H1 (cell line): Measurements from ENCODE around the gene PRKAR1B. TPM values are rescaled to one million over a fixed set of nuclear protein-coding genes. Genes with fewer than 3 reads are reported as not detected.

ENCODE experiments used
- CTCF ChIA-PET: fragments of 300-600 bp; sonication (Branson Sonifier 250); formaldehyde crosslinking; loops from one replicate; lab custom pipeline; 2021; ENCODE audit not compliant: partially characterized antibody; lab: Charles Lee
- POLR2A ChIA-PET: fragments of 300-600 bp; sonication (Branson Sonifier 250); formaldehyde crosslinking; loops from one replicate; lab custom pipeline; 2021; ENCODE audit warnings: inconsistent platforms; ENCODE audit not compliant: partially characterized antibody; lab: Charles Lee
- DNase-seq, 2 experiments: peaks; one replicate each; pipeline versions ENCODE4 v3.0.0 to v3.0.0-alpha.2; 2010 to 2022; ENCODE audit warnings: low spot score in 2 of 2, low read depth in 1 of 2, mixed read lengths in 1 of 2
- FAIRE-seq: peaks from 2 replicates; lab custom pipeline; 2011; peaks lifted over from hg19 to GRCh38; lab: Jason Lieb, UNC
- H2AFZ ChIP-seq: 2 replicates; pipeline ENCODE4 v1.8.1; 2012; ENCODE audit warnings: low read length, inconsistent platforms
- H2AK5ac ChIP-seq: 2 replicates; pipeline ENCODE4 v1.6.1; 2013; ENCODE audit warnings: low read depth, low read length
- H2BK120ac ChIP-seq: replicated peaks from 2 replicates; pipeline ENCODE3; 2013; ENCODE audit warnings: low read depth, low read length, inconsistent platforms
- H2BK12ac ChIP-seq: 2 replicates; pipeline ENCODE4 v1.6.1; 2013; ENCODE audit warnings: low read depth, low read length
- H2BK15ac ChIP-seq: 2 replicates; pipeline ENCODE4 v1.6.1; 2013; ENCODE audit warnings: low read length
- H2BK20ac ChIP-seq: 2 replicates; pipeline ENCODE4 v1.6.1; 2013; ENCODE audit warnings: low read length
- H2BK5ac ChIP-seq: 2 replicates; pipeline ENCODE4 v1.6.1; 2013; ENCODE audit warnings: low read depth, low read length
- H3K14ac ChIP-seq: 2 replicates; pipeline ENCODE4 v1.6.1; 2013; ENCODE audit warnings: inconsistent platforms; ENCODE audit not compliant: insufficient read length
- H3K18ac ChIP-seq: 2 replicates; pipeline ENCODE4 v1.6.1; 2013; ENCODE audit warnings: low read length; ENCODE audit errors: extremely low read depth
- H3K23ac ChIP-seq: 2 replicates; pipeline ENCODE4 v1.6.1; 2013; ENCODE audit warnings: inconsistent platforms; ENCODE audit not compliant: insufficient read length
- H3K23me2 ChIP-seq: 2 replicates; pipeline ENCODE4 v1.6.1; 2013; ENCODE audit warnings: low read depth, low read length
- H3K27ac ChIP-seq: 2 replicates; pipeline ENCODE4 v1.6.1; 2011; ENCODE audit warnings: low read depth, low read length, inconsistent platforms
- H3K27me3 ChIP-seq, 4 experiments: replicated peaks in 1 of 4; 1 replicate in 1 of 4; 2 replicates in 3 of 4; pipeline versions ENCODE4 v1.6.1 to v1.8.1; 2011 to 2013; ENCODE audit warnings: low read length in 3 of 4, mild to moderate bottlenecking in 3 of 4, inconsistent platforms in 2 of 4, mixed read lengths in 2 of 4, moderate library complexity in 1 of 4; ENCODE audit not compliant: control insufficient read depth in 3 of 4, insufficient read depth in 3 of 4; ENCODE audit errors: extremely low read depth in 1 of 4
- H3K36me3 ChIP-seq, 4 experiments: 2 replicates each; pipeline versions ENCODE4 v1.6.1 to v1.8.1; 2011 to 2013; ENCODE audit warnings: mild to moderate bottlenecking in 4 of 4, low read length in 3 of 4, moderate library complexity in 2 of 4, control low read depth in 1 of 4, inconsistent platforms in 1 of 4; ENCODE audit not compliant: insufficient read depth in 4 of 4, control insufficient read depth in 2 of 4
- H3K4ac ChIP-seq: replicated peaks from 2 replicates; pipeline ENCODE3; 2013; ENCODE audit warnings: low read length, low read depth, mixed read lengths, inconsistent platforms; ENCODE audit not compliant: insufficient read length
- H3K4me1 ChIP-seq, 4 experiments: replicated peaks in 1 of 4; 1 replicate in 1 of 4; 2 replicates in 3 of 4; pipeline versions ENCODE4 v1.6.1 to v1.8.1; 2011 to 2013; ENCODE audit warnings: low read length in 3 of 4, inconsistent platforms in 2 of 4, mixed read lengths in 1 of 4; ENCODE audit not compliant: insufficient read depth in 4 of 4, control insufficient read depth in 3 of 4
- H3K4me2 ChIP-seq, 2 experiments: 2 replicates each; pipeline versions ENCODE4 v1.6.1 to v1.8.1; 2011 to 2013; ENCODE audit warnings: low read depth in 2 of 2, low read length in 2 of 2, control low read depth in 1 of 2, inconsistent platforms in 1 of 2, mild to moderate bottlenecking in 1 of 2; ENCODE audit not compliant: insufficient read depth in 1 of 2
- H3K4me3 ChIP-seq, 4 experiments: fragments of 200-600, 300-600 bp in 1 of 4; sonication (generic), shearing (Covaris generic), sonication (Bioruptor Twin) in 1 of 4; 2 replicates each; pipeline versions ENCODE4 v1.5.1 to v1.8.1; 2011 to 2016; ENCODE audit warnings: low read length in 4 of 4, low read depth in 3 of 4, control low read depth in 2 of 4, inconsistent platforms in 2 of 4, mild to moderate bottlenecking in 2 of 4, mixed read lengths in 1 of 4, moderate library complexity in 1 of 4; ENCODE audit not compliant: insufficient read depth in 2 of 4; ENCODE audit errors: extremely low read depth in 1 of 4
- H3K56ac ChIP-seq: replicated peaks from 2 replicates; pipeline ENCODE3; 2013; ENCODE audit warnings: low read depth, mild to moderate bottlenecking, mixed read lengths, low read length, inconsistent platforms; ENCODE audit not compliant: insufficient read length
- H3K79me1 ChIP-seq: 2 replicates; pipeline ENCODE4 v1.6.1; 2013; ENCODE audit warnings: low read depth, low read length, control low read depth
- H3K79me2 ChIP-seq, 2 experiments: 2 replicates each; pipeline versions ENCODE4 v1.6.1 to v1.8.1; 2012 to 2013; ENCODE audit warnings: low read length in 2 of 2, mild to moderate bottlenecking in 2 of 2, inconsistent platforms in 1 of 2; ENCODE audit not compliant: insufficient read depth in 2 of 2, control insufficient read depth in 1 of 2
- H3K9ac ChIP-seq, 4 experiments: replicated peaks in 1 of 4; 1 replicate in 1 of 4; 2 replicates in 3 of 4; pipeline versions ENCODE4 v1.6.1 to v1.8.1; 2011 to 2013; ENCODE audit warnings: low read depth in 3 of 4, low read length in 3 of 4, control low read depth in 2 of 4, mild to moderate bottlenecking in 2 of 4, moderate library complexity in 2 of 4, inconsistent platforms in 1 of 4; ENCODE audit errors: extremely low read depth in 1 of 4
- H3K9me3 ChIP-seq, 2 experiments: 2 replicates each; pipeline versions ENCODE4 v1.6.1 to v1.8.1; 2012 to 2013; ENCODE audit warnings: mild to moderate bottlenecking in 2 of 2, moderate library complexity in 2 of 2, control low read depth in 1 of 2, inconsistent platforms in 1 of 2, low read depth in 1 of 2, low read length in 1 of 2, mixed read lengths in 1 of 2; ENCODE audit not compliant: insufficient read depth in 2 of 2
- H4K20me1 ChIP-seq, 2 experiments: replicated peaks in 1 of 2; 2 replicates each; pipeline versions ENCODE3 to v1.8.1; 2011 to 2013; ENCODE audit warnings: inconsistent platforms in 2 of 2, low read length in 2 of 2, mild to moderate bottlenecking in 1 of 2; ENCODE audit not compliant: insufficient read depth in 2 of 2, control insufficient read depth in 1 of 2
- H4K5ac ChIP-seq: 2 replicates; pipeline ENCODE4 v1.6.1; 2013; ENCODE audit warnings: low read length, low read depth, mixed read lengths, inconsistent platforms; ENCODE audit not compliant: insufficient read length
- H4K8ac ChIP-seq: 2 replicates; pipeline ENCODE4 v1.8.0; 2013; ENCODE audit warnings: mild to moderate bottlenecking, moderate library complexity, low read length, inconsistent platforms; ENCODE audit not compliant: insufficient read depth; ENCODE audit errors: extremely low read depth
- H4K91ac ChIP-seq: replicated peaks from 2 replicates; pipeline ENCODE3; 2013; ENCODE audit warnings: low read length, mixed read lengths, inconsistent platforms; ENCODE audit not compliant: insufficient read length
- CBX5 ChIP-seq: fragments of 300-800, 300-1000 bp; sonication (generic); IDR thresholded peaks from 2 replicates; pipeline ENCODE4 v1.7.1; 2016; ENCODE audit warnings: antibody characterized with exemption, low read length, low read depth
- EP300 ChIP-seq, 2 experiments: IDR thresholded peaks; 1 replicate in 1 of 2; 2 replicates in 1 of 2; pipeline ENCODE4 v1.6.1; 2011 to 2012; ENCODE audit warnings: low read depth in 2 of 2, low read length in 2 of 2, mild to moderate bottlenecking in 2 of 2, borderline replicate concordance in 1 of 2, inconsistent platforms in 1 of 2, moderate library complexity in 1 of 2
- GTF2F1 ChIP-seq: IDR thresholded peaks from 2 replicates; pipeline ENCODE4 v1.6.1; 2012; ENCODE audit warnings: low read depth, low read length, improper control_type of control experiment, borderline replicate concordance
- KDM4A ChIP-seq: IDR thresholded peaks from one replicate; pipeline ENCODE4 v1.7.1; 2012; ENCODE audit warnings: low read depth, mild to moderate bottlenecking, moderate library complexity, low read length, inconsistent platforms; ENCODE audit not compliant: severe bottlenecking
- KDM5A ChIP-seq: fragments of 200-600 bp; IDR thresholded peaks from 2 replicates; pipeline ENCODE4 v1.7.1; 2012; ENCODE audit warnings: mild to moderate bottlenecking, low read length, inconsistent platforms, mixed read lengths
- MAX ChIP-seq: IDR thresholded peaks from 2 replicates; pipeline ENCODE4 v1.6.1; 2012; ENCODE audit warnings: inconsistent platforms
- NRF1 ChIP-seq: IDR thresholded peaks from 2 replicates; pipeline ENCODE4 v1.6.1; 2011; ENCODE audit warnings: mild to moderate bottlenecking, low read depth, low read length, improper control_type of control experiment
- RBBP5 ChIP-seq: IDR thresholded peaks from 2 replicates; pipeline ENCODE4 v1.7.1; 2012; ENCODE audit warnings: low read depth, mild to moderate bottlenecking, inconsistent platforms, low read length, moderate library complexity, borderline replicate concordance
- SP1 ChIP-seq: IDR thresholded peaks from 2 replicates; pipeline ENCODE4 v1.6.1; 2011; ENCODE audit warnings: low read depth, low read length
- SP2 ChIP-seq: IDR thresholded peaks from 2 replicates; pipeline ENCODE4 v1.6.1; 2012; ENCODE audit warnings: mild to moderate bottlenecking, low read length, inconsistent platforms
- USF2 ChIP-seq: IDR thresholded peaks from 2 replicates; pipeline ENCODE4 v1.6.1; 2011; ENCODE audit warnings: low read length, improper control_type of control experiment
- ZNF274 ChIP-seq: IDR thresholded peaks from 2 replicates; pipeline ENCODE4 v1.7.0; 2012; ENCODE audit warnings: low read length, borderline replicate concordance; ENCODE audit errors: extremely low read depth
- WGBS, 2 experiments: shearing (Covaris generic) in 1 of 2; methylation state at CpG; one replicate each; pipeline versions ENCODE4 v1.1.6 to v1.1.7; 2013 to 2015; ENCODE audit warnings: low lambda C conversion rate in 2 of 2, mixed read lengths in 2 of 2, inconsistent platforms in 1 of 2, low coverage in 1 of 2, missing lambda C conversion rate in 1 of 2; ENCODE audit not compliant: insufficient replicate concordance in 2 of 2, insufficient coverage in 1 of 2, insufficient read length in 1 of 2; ENCODE audit errors: extremely low coverage in 1 of 2, missing lambda C conversion rate in 1 of 2; 5-methylcytosine and 5-hydroxymethylcytosine counted together
- polyA plus RNA-seq, 7 experiments: library from polyadenylated mRNA; depleted of rRNA in 3 of 7; stranded (reverse) in 5 of 7; unstranded in 2 of 7; fragments of >200 nt in 5 of 7; fragments of 200-250 nt in 2 of 7; gene quantifications; 1 replicate in 5 of 7; 2 replicates in 1 of 7; 4 replicates in 1 of 7; pipeline versions ENCODE4 v1.2.1 to v1.2.3, GENCODE V29; 2011 to 2013; ENCODE audit warnings: missing spikeins in 2 of 7, mixed read lengths in 2 of 7
- total RNA-seq: library from RNA; stranded (reverse); fragmentation: NEBNext Ultra II Directional; extraction: Animal tissue kit (Norgen Biotek cat#: 25700); gene quantifications from 2 replicates; pipeline ENCODE4 v1.2.1, GENCODE V29; 2021

Gene PRKAR1B
- total and polyA plus RNA-seq, 2 of the 8 experiments (the other 6 are each of a cell fraction or from before 2014, with no cell fraction given): 12.3 to 55.7 TPM

- H2BK15ac ChIP-seq: no peak overlapping the region
- no peak overlapping the region for H2BK20ac ChIP-seq
- no peak overlapping the region for H3K18ac ChIP-seq
- H3K14ac ChIP-seq: no peak overlapping the region
- H4K91ac ChIP-seq: no peak overlapping the region
- H3K23me2 ChIP-seq: peaks cover 12% of the 10 kb centered on the region; the same call in 1 of the 2 replicates
- H3K4ac ChIP-seq: no peak overlapping the region
- H3K4me3 ChIP-seq: no peak overlapping the region
- no peak overlapping the region for H3K9ac ChIP-seq
- H3K56ac ChIP-seq: no peak overlapping the region
- POLR2A ChIA-PET: no interaction called here
- H2BK12ac ChIP-seq: no peak overlapping the region
- H4K8ac ChIP-seq: 0 out of 2 replicates have a peak overlapping the region, but pooled peaks have one; percentile 6
- FAIRE-seq (no peak), DNase-seq (no peak)
- no peak overlapping the region for H3K23ac ChIP-seq
- CTCF ChIA-PET: interaction anchor here (0.7 to 2.0 kb wide), 4 partner anchors 8 to 72 kb away, joined by 3 to 6 read pairs (median 4); no protein-coding TSS in a partner anchor
- H3K27me3 ChIP-seq: no peaks in the 10 kb centered on the region
- H2BK120ac ChIP-seq: no peak overlapping the region
- H3K9me3 ChIP-seq: peaks cover 0 to 6% of the 10 kb centered on the region in 2 experiments; a peak in 2 of 4 replicates
- no peak overlapping the region for H3K27ac ChIP-seq
- H4K5ac ChIP-seq: no peak overlapping the region
- 0 out of 2 replicates have a peak, but pooled peaks cover 5% of the 10 kb centered on the region for H3K79me1 ChIP-seq
- H2AK5ac ChIP-seq: no peak overlapping the region
- WGBS, 2 experiments: 92% methylated on average over 19 of the region's 25 CpGs; no CpG with 5 or more reads in 1 of the 2 experiments
- H4K20me1 ChIP-seq: peaks cover 0 to 3% of the 10 kb centered on the region in 2 experiments
- no peak overlapping the region for H2BK5ac ChIP-seq
- H3K36me3 ChIP-seq: peaks cover 0 to 3% (median 0%) of the 10 kb centered on the region in 4 experiments; a peak in 1 of 8 replicates
- no peak overlapping the region for H2AFZ ChIP-seq
- peaks cover 0 to 9% (median 6%) of the 10 kb centered on the region in 4 experiments; a peak in 3 of 7 replicates for H3K4me1 ChIP-seq
- H3K4me2 ChIP-seq: no peak overlapping the region
- H3K79me2 ChIP-seq: peaks cover 4 to 14% of the 10 kb centered on the region in 2 experiments; a peak in 3 of 4 replicates
- no peak for TF ChIP-seq USF2
- no peak for TF ChIP-seq GTF2F1
- no peak for TF ChIP-seq CBX5
- no peak for TF ChIP-seq NRF1
- TF ChIP-seq MAX: no peak
- TF ChIP-seq SP1: no peak
- TF ChIP-seq ZNF274: no peak
- no peak for TF ChIP-seq EP300 (IDR thresholded peaks at IDR 0.05; ENCODE audit: borderline replicate concordance in 1 of 2, low read depth in 2 of 2, low read length in 2 of 2)
- TF ChIP-seq RBBP5: no peak
- no peak for TF ChIP-seq SP2
- TF ChIP-seq KDM5A: no peak
- no peak for TF ChIP-seq KDM4A
Measured at GRCh38 chr7:659306-659847, 67.7 kb downstream of the PRKAR1B start.
